LoVo (cell line): Measurements from ENCODE around the gene ADAT3.
"Not testable (repeated sequence)": the region's sequence is repeated elsewhere in the genome, so short reads cannot be mapped to it uniquely, and the experiment has no call there.

ENCODE experiments used
- DNase-seq: peaks from one replicate; pipeline ENCODE4 v3.0.0-alpha.2; 2016; ENCODE audit warnings: low spot score

Gene ADAT3

DNA sequence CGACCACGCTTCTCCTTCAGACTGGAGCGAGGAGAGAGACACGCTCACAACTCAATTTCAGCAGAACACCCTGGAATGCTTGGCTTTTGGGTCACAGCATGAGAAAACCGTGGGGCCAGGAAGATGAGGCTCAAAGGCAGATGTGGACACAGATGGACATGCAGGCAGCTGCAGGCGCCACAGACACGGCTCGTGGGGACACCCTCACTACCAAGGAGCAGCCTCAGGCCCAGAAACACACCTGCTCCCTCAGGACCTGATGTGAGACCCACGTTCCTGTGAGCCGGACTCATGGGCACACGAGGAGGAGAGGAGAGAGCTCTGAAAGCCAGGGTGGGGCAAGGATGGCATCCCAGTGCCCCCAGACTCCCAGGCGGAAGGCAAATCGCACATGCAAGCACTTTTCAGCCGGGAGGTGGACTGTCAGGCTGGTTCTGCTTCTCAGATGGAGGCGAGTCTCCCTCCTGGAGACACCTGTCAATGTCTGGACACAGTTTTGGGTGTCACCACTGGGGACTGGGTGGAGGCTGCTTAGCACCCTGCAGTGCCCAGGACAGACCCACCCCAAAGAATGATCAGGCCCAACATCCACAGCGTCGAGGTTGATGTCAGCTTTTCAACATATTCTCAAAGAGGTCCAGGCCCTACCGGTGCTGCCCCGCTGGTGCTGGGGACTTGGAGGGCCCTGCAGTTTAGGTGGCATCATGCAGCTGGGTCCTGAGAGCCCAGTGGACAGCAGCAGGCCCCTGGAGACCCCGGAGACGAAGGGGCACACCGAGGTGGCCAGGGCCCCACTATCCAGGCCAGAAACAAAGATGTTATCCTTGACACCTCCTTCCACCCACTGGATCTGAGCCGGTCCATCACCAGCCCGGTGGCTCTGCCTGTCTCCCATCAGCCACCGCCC, 22.2 kb upstream of the ADAT3 start:
- no peak for DNase-seq

DNA sequence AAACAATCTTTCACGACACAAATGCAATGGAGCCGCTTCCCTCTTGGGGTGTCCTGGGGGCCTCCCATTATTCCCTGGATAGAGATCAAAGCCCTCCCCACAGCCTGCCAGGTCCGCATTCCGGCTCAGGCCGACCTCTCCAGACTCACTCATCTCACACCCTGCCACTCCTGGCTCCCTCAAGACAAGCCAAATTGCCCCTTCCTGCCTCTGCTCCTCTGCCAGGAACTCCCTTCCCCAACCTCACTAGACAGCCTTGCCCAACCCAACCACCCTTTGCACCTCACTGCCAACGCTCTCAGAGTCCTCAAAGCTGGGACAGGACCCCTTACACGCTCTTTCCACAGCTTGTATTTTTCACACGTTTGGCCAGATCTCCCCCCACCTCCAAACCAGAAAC, 21.4 kb upstream of the ADAT3 start:
- DNase-seq = no peak

DNA sequence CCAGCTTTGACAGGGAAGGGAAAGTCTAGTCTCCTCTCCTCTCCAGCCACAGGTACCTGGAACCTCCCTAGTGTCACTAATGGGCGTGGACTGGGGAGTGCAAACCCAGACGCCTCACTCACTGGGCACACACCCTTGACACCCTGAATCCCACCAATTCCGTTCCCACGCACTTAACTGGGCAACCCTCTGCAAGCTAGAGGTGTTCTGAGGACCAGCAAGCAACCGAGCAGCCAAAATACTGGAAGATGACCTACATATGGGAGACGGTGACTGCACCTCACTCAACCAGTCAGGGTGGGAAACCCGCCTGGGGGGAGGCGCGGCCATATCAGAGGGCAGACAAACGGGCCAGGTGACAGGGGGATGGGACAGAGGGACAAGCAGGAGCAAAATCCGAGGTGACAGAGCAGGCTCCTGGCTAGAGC, 20.9 kb upstream of the ADAT3 start:
- DNase-seq = no peak

DNA sequence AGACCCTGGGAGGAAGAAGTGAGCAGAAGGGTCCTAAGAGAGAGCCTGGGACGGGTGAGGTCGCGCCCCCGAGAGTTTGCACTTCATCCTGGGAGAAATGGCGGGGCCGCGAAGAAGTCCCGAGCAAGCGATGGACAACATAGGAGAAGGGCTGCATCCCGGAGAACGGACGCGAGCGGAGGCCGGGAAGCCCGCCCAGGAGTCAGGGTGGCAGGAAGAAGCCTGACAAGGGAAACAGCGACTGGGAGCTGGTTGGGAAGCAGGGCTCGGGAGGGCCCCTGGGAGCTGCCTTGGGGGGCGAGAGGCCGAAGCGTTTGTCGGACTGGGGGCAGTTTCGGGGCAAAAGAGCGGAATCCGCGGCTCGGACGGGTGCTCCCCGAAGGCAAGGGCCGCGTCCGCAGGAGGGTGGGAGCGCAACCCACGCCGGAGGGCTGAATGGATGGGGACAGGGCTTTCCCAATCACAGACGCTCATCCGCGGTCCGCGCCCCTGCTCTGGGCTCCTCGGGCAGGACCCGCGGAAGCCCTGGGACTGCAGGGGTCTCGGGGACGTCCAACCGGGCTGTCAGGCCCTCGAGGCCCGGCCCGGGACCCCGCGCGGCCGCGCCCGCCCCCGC, 20.4 kb upstream of the ADAT3 start:
- DNase-seq = no peak

DNA sequence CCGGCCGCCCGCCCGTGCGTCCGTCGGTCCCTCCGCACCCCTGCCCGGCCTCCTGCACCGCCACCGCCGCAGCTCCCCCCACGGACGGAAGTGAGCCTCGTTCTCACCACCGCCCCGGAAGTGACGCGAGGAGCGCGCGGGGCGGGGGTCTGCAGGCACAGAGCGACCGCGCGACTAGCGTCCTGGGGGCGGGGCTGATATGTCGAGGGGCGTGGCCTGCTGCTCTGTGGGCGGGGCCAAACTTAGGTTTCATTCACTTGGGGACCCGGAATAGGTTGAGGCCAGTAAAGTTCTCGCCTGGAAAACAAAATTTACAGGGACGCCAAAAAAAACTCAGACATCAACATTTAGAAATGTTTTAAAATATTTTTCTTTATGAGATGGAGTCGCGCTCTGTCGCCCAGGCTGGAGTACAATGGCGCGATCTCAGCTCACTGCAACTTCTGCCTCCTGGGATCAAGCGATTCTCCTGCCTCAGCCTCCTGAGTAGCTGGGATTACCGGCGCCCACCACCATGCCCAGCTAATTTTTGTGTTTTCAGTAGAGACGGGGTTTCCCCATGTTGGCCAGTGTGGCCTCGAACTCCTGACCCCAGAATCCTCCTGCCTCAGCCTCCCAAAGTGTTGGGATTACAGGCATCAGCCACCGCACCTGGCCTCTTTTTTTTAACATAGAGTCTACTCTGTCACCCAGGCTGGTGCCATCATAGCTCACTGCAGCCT, 19.6 kb upstream of the ADAT3 start, which contains the start of gene ABHD17A:
Gene ABHD17A (minus strand): TSS at position 99 of the 722 bp plus-strand sequence. CDS start 3,930 bp downstream, outside the sequence.
- DNase-seq = peak; percentile 91

DNA sequence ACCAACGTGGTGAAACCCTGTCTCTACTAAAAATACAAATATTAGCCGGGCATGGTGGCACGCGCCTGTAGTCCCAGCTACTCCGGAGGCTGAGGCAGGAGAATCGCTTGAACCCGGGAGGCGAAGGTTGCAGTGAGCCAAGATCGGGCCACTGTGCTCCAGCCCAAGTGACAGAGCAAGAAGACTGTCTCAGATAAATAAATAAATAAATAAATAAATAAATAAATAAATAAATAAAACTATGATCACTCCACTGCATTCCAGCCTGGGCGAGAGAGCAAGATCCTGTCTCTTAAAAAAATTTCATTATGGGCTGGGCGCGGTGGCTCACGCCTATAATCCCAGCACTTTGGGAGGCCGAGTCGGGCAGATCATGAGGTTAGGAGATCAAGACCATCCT, 18.8 kb upstream of the ADAT3 start:
- DNase-seq = not testable (repeated sequence)

DNA sequence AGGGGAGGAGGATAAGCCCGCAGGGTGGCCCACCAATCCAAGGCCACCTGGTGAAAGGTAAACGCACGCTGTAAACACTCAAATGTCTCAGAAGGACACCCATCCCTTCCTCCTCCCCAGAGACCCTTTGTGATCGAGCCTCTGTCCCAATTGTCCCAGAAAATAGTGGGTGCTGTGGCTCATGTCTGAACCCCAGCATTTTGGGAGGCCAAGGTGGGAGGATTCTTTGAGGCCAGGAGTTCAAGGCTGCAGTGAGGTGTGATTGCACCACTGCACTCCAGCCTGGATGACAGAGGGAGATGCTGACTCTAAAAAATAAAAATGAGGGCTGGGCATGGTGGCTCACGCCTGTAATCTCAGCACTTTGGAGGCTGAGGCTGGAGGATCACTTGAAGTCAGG, 16.8 kb upstream of the ADAT3 start:
- no peak for DNase-seq

DNA sequence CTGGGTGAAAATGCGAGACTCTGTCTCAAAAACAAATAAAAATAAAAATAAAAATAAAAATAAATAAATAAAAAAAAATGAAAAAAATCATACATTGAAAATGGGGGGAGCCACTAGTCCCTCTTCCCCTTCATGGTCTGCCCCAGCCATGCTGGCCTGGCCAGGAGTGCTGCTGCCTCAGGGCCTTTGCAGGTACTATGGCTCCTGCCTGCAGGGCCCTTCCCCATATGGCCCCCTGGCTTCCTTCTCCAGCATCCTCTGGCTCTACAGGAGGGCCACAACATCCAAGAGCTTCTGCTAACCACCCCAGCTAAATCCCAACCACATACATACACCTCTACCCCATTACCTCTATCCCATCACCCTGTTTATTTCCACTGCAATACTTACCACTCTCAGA, 15.3 kb upstream of the ADAT3 start:
- no peak for DNase-seq

DNA sequence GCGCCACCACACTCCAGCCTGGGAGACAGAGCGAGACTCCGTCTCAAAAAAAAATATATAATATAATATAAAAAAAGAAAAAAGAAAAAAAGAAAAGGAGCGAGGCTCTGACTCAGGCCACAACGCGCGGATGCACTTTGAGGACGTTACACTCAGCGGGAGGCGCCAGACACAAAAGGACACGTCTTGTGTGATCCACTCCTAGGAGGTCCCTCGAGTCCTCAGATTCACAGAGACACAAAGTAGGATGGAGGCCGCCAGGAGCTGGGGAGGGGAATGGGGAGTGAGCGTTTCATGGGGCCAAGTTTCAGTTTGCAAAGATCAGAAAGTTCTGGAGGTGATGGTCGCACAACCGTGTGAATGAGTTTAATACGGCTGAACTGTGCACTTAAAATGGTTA, 11.4 kb upstream of the ADAT3 start:
- DNase-seq = no peak

DNA sequence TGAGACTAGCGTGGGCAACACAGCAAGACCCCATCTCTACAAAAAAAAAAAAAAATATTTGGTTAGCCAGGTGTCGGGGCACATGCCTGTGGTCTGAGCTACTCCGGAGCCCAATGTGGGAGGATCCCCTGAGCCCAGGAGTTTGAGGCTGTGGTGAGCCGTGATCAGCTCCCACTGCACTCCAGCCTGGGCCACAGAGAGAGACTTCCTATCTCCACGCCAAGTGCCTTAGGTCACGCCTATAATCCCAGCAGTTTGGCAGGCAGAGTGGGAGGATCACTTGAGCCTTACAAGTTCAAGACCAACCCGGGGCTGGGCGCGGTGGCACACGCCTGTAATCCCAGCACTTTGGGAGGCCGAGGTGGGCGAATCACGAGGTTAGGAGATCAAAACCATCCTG, 8.7 kb upstream of the ADAT3 start:
- no peak for DNase-seq

DNA sequence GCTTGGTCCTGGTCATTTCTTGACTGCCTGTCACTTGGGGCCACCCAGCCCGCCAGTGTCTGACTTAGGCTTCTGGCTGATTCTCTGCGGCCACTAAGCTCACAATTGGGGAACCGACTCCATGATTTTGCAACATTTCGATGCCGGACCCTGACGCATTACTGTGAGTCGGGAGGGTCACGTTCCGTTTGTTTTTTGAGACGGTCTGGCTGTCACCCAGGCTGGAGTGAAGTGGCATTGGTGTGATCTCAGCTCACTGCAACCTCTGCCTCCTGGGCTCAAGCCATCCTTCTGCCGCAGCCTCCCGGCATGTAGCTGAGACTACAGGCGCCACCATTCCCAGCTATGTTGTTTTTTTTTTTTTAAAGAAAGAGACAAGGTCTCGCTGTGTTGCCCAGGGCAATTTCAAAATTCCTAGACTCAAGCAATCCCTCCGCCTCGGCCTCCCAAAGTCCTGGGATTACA, 3.2 kb upstream of the ADAT3 start:
- DNase-seq = no peak

DNA sequence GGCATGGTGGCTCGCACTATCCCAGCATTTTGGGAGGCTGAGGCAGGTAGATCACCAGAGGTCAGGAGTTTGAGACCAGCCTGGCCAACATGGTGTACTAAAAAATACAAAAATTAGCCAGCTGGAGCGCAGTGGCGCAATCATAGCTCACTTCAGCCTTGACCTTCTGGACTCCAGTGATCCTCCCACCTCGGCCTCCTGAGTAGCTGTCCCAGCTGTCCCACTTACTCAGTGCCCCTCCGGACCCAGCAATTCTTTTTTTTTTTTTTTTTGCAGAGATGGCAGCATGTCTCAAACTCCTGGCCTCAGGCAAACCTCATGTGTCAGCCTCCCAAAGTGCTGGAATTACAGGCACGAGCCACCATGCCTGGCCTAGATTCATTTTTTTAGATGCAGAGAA, 2.3 kb upstream of the ADAT3 start:
- no peak for DNase-seq

DNA sequence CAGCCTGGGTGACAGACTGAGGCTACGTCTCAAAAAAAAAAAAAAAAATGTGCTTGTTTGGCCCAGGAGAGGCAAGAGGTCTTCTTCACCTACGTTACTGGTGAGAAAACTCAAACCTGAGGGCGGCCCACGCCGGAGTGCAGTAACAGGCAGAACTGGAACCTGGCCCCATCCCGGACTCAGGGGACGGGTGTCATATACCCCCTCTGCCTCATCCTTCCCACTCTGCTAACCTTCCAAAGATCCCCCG, 414 bp upstream of the ADAT3 start:
- DNase-seq = no peak

DNA sequence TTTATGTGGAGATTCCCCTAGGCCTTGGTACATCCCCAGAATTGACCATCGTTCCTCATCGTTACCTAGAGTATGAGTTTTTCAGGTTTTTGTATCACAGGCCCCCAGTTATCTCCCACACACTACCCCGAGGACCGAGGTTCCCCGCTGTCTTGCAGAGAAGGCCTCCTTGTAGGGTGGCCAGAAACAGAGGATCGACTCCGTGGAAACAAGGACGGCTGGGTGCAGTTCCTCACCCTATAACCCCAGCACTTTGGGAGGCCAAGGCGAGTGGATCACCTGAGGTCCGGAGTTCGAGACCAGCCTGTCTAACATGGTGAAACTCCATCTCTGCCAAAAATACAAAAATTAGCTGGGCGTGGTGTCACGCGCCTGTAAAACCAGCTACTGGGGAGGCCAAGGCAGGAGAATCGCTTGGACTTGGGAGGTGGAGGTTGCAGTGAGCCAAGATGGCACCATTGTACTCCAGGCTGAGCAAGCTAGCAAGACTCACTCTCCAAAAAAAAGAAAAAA, 720 bp downstream of the ADAT3 start:
- no peak for DNase-seq

DNA sequence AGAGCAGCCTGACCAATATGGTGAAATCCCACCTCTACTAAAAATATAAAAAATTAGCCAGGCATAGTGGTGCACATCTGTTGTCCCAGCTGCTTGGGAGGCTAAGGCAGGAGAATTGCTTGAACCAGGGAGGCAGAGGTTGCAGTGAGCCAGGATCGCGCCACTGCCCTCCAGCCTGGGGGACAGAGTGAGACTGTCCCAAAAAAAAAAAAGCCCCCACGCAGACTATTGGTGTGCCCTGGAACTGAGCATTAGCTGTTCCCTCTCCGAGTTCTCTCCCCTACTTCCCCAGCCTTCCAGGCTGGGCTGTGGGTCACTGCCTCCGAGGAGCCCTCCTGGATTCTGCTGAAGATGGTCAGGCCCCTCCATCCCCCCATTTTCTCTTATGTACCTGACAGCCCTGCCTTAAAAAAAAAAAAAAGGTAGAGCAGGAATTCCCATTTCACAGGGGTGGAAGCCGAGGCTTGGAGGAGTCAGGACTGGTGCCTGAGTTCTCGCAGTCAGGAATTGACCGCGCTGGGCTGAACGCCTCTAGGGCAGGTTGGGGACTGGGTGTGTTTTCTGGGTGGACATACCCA, 1.9 kb downstream of the ADAT3 start:
- DNase-seq = no peak

DNA sequence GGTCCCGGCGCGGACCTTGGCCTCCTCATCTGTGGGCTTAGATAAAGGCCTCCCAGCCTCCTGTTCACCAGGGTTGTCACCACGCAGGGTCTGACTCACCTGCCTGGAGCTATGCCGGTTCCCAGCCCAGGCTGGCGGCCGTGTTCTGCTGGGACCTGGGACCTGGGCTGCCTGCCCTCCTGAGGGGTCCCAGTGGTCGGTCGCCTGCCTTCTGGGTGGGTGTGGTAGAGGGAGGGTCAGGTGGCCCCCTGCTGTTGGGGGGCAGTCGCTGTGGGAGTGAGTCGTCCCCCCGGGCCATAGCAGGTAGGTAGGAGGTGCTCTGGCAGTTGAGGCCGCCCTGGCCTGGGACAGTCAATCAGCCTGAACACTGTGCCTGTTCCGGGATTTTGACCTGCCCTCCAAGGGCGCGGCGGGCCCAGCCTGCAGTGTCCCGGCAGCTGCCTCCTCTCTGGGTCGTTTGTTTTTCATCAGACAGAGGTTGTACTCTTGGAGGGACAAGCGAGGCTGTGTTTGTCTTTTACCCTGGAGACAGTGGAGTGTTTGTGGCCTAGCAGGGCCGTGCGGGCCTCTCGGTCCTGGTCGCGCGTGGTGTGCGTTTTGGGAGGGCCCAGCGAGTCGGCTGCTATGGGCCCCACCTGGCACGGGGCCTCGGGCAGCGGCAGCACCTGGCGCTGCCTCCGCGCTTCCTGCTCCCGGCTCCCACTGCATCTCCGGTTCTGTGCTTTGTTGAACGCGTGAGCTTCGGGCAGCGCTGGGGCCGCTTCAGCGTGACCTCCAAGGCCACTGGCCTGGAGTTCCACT, 2.6 kb downstream of the ADAT3 start:
- DNase-seq = no peak

DNA sequence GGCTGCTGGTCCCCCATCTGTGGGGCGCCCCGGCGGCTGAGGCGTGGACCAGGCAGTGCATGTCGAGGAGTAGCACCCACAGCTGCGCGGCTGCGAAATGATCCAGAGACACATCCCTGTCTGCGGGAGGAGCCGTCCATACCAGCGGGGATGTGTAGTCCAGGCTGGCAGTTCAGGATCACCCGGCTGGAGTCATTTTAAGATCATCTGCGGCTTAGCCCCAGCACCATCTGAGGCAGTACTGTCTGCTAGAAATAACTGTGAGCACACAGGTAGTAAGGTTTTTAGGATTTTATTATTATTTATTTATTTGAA, 3.1 kb downstream of the ADAT3 start:
- no peak for DNase-seq

DNA sequence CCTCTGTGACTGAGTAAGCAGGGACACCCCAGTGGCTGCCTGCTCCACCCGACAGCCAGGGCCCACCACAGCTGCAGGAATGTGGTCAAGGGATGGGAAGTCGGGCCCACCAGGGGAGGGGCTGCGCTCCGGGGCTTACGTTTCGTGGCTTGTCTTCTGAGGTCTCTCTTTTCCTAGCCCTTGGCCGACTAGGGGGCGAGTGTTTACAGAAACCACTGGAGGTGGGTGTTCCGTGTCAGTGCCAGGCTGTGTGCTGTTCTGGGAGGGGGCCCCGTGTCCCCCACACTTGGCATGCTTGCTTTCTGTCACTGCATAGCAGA, 4.5 kb downstream of the ADAT3 start:
- no peak for DNase-seq

DNA sequence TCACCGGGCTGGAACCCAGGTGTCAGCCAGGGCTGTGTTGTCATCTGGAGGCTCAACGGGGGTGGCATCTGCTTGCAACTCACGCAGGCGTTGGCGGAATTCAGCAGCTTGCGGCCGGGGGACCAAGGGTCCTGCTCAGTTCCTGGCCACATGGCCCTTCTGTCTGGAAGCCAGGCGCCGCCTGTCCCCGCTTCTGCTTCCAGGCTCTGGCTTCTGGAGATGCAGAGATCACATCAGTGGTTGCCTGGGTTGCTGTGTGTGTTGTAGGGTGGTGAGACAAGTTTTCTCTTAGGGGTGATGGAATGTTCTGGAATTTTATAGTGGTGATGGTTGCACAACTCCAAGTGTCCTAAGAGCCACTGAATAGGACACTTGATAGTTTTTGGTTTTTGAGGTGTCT, 5.0 kb downstream of the ADAT3 start:
- DNase-seq = no peak

DNA sequence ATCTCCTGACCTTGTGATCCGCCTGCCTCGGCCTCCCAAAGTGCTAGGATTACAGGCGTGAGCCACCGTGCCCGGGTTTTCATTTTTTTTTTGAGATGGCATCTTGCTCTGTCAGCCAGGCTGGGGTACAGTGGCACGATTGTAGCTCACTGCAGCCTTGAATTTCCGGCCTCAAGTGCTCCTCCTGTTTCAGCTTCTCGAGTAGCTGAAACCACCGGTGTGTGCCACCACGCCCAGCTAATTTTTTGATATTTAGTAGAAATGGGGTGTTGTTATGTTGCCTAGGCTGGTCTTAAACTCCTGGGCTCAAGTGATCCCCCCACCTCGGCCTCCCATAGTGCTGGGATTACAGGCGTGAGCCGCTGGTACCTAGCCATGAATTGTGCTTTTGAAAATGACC, 5.9 kb downstream of the ADAT3 start:
- DNase-seq = no peak

DNA sequence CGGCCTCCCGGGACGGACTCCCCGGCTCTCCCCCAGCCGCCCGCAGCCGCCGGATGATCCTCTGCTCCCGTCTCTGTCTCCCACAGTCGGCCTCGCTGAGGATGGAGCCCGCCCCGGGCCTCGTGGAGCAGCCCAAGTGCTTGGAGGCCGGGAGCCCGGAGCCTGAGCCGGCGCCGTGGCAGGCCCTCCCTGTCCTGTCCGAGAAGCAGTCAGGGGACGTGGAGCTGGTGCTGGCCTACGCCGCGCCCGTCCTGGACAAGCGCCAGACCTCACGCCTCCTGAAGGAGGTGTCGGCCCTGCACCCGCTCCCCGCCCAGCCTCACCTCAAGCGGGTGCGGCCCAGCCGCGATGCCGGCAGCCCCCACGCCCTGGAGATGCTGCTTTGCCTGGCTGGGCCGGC, 6.8 kb downstream of the ADAT3 start:
- peak; percentile 33 for DNase-seq
